Measurements from ENCODE around the gene GRID2IP. TPM values are rescaled to one million over a fixed set of nuclear protein-coding genes. Genes with fewer than 3 reads are reported as not detected.

Gene GRID2IP
- total and polyA plus RNA-seq, 2 of the 13 experiments (the other 11 are each of a cell fraction or from before 2014, with no cell fraction given), result 0.03 TPM; not detected in 1

- H3K79me2 ChIP-seq (ENCODE audit: insufficient read depth, low read length), result no peaks in the 10 kb centered on the region
- no peaks in the 10 kb centered on the region for H3K27me3 ChIP-seq (ENCODE audit: control insufficient read depth in 1 of 2, insufficient read depth in 2 of 2, low read length in 2 of 2)
- H3K4me3 ChIP-seq (replicated peaks in 1 of 3; ENCODE audit: insufficient read depth in 1 of 3, low read depth in 2 of 3, low read length in 3 of 3), result no peak overlapping the region
- no peaks in the 10 kb centered on the region for H3K9me3 ChIP-seq (ENCODE audit: low read length)
- 73% methylated on average over 12 of the region's 12 CpGs for WGBS (ENCODE audit: low lambda C conversion rate)
- POLR2A ChIA-PET, result no interaction called here
- H3K4me2 ChIP-seq (ENCODE audit: low read depth, low read length), result no peak overlapping the region
- H2AFZ ChIP-seq (ENCODE audit: low read length), result no peak overlapping the region
- peaks cover 38% of the 10 kb centered on the region for H3K4me1 ChIP-seq (ENCODE audit: insufficient read depth, low read length)
- H3K27ac ChIP-seq (ENCODE audit: extremely low read length, insufficient read depth, low read length), result no peak overlapping the region
- no peaks in the 10 kb centered on the region for H4K20me1 ChIP-seq (ENCODE audit: insufficient read depth, low read length)
- no peaks in the 10 kb centered on the region for H3K36me3 ChIP-seq (replicated peaks in 1 of 2; ENCODE audit: control insufficient read depth in 1 of 2, insufficient read depth in 2 of 2, low read length in 2 of 2)
- DNase-seq (ENCODE audit: low spot score) (no peak), FAIRE-seq (no peak), ATAC-seq (no peak)
- in situ Hi-C loops (cut with HindIII; ENCODE audit: extremely low pct_ligation_motif_present, low pct_unique_long_range_greater_than_20kb), result no loop called here
- BruUV-seq (replicated peaks), result no TSS peak
- CTCF ChIA-PET (ENCODE audit: low intra/inter-chr PET ratio, low total read pairs), result no interaction called here
- intact Hi-C loops (cut with micrococcal nuclease; ENCODE audit: unreplicated experiment), result no loop called here
- no peak overlapping the region for H3K9ac ChIP-seq (ENCODE audit: insufficient read depth, low read depth, low read length)
- no peak for TF ChIP-seq ZNF83 (CRISPR knock-in tag; IDR thresholded peaks at IDR 0.05; ENCODE audit: borderline replicate concordance)
- TF ChIP-seq KIAA2018 (CRISPR knock-in tag; IDR thresholded peaks at IDR 0.05; ENCODE audit: borderline replicate concordance), result no peak
- TF ChIP-seq ZKSCAN1 (IDR thresholded peaks at IDR 0.05; ENCODE audit: low read length), result no peak
- TF ChIP-seq ERF (CRISPR knock-in tag; IDR thresholded peaks at IDR 0.05), result no peak
- TF ChIP-seq GTF3A (CRISPR knock-in tag; conservative IDR thresholded peaks at IDR 0.05), result no peak
- no peak for TF ChIP-seq U2AF2 (IDR thresholded peaks at IDR 0.05; ENCODE audit: low read depth, low read length)
- no peak for TF ChIP-seq ZNF605 (CRISPR knock-in tag; IDR thresholded peaks at IDR 0.05)
- TF ChIP-seq HINFP (CRISPR knock-in tag; IDR thresholded peaks at IDR 0.05; ENCODE audit: low read depth), result no peak
- TF ChIP-seq GMEB2 (CRISPR knock-in tag; IDR thresholded peaks at IDR 0.05; ENCODE audit: low read depth), result no peak
- TF ChIP-seq MTA3 (CRISPR knock-in tag; IDR thresholded peaks at IDR 0.05), result no peak
- no peak for TF ChIP-seq PBX3 (CRISPR knock-in tag; IDR thresholded peaks at IDR 0.05; ENCODE audit: borderline replicate concordance)
Observed at GRCh38 chr7:6563936-6564770, 12.9 kb upstream of the GRID2IP start.
